ENCODE measurements around the gene CDK6.

DNA sequence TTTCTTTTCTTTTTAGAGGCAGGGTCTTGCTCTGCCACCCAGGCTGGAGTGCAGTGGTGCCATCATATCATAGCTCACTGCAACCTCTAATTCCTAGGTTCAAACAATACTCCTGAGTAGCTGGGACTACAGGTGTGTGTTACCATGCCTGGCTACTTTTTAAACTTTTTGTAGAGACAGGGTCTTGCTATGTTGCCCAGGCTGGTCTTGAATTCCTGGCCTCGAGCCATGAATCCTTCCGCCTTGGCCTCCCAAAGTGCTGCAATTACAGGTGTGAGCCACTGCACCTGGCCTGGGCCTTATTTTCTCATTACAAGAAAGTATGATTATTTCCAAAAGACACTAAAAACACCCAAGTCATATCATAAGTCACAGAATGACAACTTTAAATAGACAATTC, 106.6 kb downstream of the CDK6 start:
- TF ChIP-seq, protein P1, sequence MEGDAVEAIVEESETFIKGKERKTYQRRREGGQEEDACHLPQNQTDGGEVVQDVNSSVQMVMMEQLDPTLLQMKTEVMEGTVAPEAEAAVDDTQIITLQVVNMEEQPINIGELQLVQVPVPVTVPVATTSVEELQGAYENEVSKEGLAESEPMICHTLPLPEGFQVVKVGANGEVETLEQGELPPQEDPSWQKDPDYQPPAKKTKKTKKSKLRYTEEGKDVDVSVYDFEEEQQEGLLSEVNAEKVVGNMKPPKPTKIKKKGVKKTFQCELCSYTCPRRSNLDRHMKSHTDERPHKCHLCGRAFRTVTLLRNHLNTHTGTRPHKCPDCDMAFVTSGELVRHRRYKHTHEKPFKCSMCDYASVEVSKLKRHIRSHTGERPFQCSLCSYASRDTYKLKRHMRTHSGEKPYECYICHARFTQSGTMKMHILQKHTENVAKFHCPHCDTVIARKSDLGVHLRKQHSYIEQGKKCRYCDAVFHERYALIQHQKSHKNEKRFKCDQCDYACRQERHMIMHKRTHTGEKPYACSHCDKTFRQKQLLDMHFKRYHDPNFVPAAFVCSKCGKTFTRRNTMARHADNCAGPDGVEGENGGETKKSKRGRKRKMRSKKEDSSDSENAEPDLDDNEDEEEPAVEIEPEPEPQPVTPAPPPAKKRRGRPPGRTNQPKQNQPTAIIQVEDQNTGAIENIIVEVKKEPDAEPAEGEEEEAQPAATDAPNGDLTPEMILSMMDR (IDR thresholded peaks at IDR 0.05): no peak
- no peak for TF ChIP-seq POLR2A (IDR thresholded peaks at IDR 0.05; ENCODE audit: low read depth)
- no peak for TF ChIP-seq EP300 (IDR thresholded peaks at IDR 0.05)
- no peak for TF ChIP-seq POLR2AphosphoS5 (IDR thresholded peaks at IDR 0.05)
